ENCODE data around the gene UCN. TPM values are rescaled to one million over a fixed set of nuclear protein-coding genes. Genes with fewer than 3 reads are reported as not detected.
"Not testable (repeated sequence)": the region's sequence is repeated elsewhere in the genome, so short reads cannot be mapped to it uniquely, and the experiment has no call there.

UCN gene
- total and polyA plus RNA-seq, 2 donors (not counting 3 experiments of a cell fraction or from before 2014, with no cell fraction given) = 0.75 to 1.2 TPM

DNA sequence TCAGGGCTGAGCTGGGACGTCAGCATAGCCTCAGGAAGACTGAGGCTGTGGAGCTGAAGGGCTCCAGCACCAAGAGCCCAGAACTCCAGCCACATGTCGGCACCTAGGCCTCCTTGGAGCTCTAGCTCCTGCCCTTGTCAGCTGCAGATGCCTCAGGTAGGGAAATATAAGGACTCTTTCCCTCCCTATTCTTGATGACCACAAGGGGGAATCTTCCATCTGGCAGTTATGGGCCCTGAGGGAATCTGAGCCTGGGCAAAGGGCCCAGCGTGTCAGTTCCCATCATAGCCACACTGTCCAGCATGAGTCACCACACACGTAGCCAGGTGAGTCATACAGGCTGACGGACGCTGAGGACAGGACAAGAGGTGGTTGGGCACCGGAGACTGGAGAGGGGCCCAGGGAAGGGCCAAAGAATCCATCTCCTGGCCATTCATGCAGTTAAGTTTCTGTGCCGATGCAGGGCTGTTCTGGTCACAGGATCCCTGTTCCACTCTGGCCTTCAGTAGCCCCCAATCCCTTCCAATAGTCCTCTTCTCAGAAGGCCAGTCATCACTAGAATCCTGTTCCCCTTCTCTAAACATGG lies 12.8 kb upstream of the UCN start:
- no TSS peak for BruUV-seq (replicated peaks)
- CTCF ChIA-PET = interaction anchor here (0.8 to 1.3 kb wide), 6 partner anchors 9 to 362 kb away, joined by 3 to 7 read pairs (median 4); no protein-coding TSS in a partner anchor
- peaks cover 0 to 3% of the 10 kb centered on the region in 2 experiments for H3K36me3 ChIP-seq (ENCODE audit: control insufficient read depth in 2 of 2, extremely low read depth in 1 of 2, insufficient read depth in 2 of 2, low read length in 2 of 2)
- H3K27ac ChIP-seq (ENCODE audit: insufficient read depth, low read depth, low read length) = peak overlapping the region; percentile 47
- no peak overlapping the region for H3K4me3 ChIP-seq (replicated peaks in 1 of 3; ENCODE audit: insufficient read depth in 1 of 3, low read depth in 1 of 3, low read length in 3 of 3)
- H3K9me1 ChIP-seq (replicated peaks; ENCODE audit: control insufficient read depth, extremely low read depth, insufficient read depth, low read length) = no peaks in the 10 kb centered on the region
- no peaks in the 10 kb centered on the region for H3K27me3 ChIP-seq (ENCODE audit: control insufficient read depth in 2 of 2, insufficient read depth in 2 of 2, low read length in 2 of 2)
- DNase-seq (ENCODE audit: low read depth, low spot score) (peak; percentile 91), FAIRE-seq (peak; percentile 76)
- H4K20me1 ChIP-seq (replicated peaks; ENCODE audit: control insufficient read depth, extremely low read depth, insufficient read depth, low read length) = no peaks in the 10 kb centered on the region
- intact Hi-C loops (cut with micrococcal nuclease) = no loop called here
- dilution Hi-C loops (cut with MboI; ENCODE audit: extremely low pct_ligation_motif_present, low sequenced_read_pairs) = no loop called here
- H3K79me2 ChIP-seq (ENCODE audit: control insufficient read depth, insufficient read depth, low read length) = peaks cover 8% of the 10 kb centered on the region
- no peak overlapping the region for H3K9ac ChIP-seq (replicated peaks; ENCODE audit: extremely low read depth, insufficient read depth, low read length)
- peak overlapping the region; percentile 96 for H3K4me2 ChIP-seq (ENCODE audit: insufficient read depth, low read length)
- no peaks in the 10 kb centered on the region for H3K9me3 ChIP-seq (replicated peaks; ENCODE audit: control insufficient read depth, insufficient read depth, low read length)
- H2AFZ ChIP-seq (ENCODE audit: low read depth, low read length) = no peak overlapping the region
- H3K4me1 ChIP-seq (ENCODE audit: control insufficient read depth, extremely low read depth, insufficient read depth, low read length) = peaks cover 26% of the 10 kb centered on the region
- TF ChIP-seq JUN (IDR thresholded peaks at IDR 0.05; ENCODE audit: borderline replicate concordance, insufficient read depth, insufficient read length, low read depth) = peak; percentile 97
- no peak for TF ChIP-seq GATA2 (IDR thresholded peaks at IDR 0.05; ENCODE audit: insufficient read depth, insufficient read length, low read depth, low read length)
- TF ChIP-seq MYC (IDR thresholded peaks at IDR 0.05; ENCODE audit: low read depth, low read length) = no peak
- TF ChIP-seq POLR2AphosphoS5 (IDR thresholded peaks at IDR 0.05; ENCODE audit: insufficient read depth, low read depth, low read length) = peak; percentile 64
- TF ChIP-seq, protein P1, sequence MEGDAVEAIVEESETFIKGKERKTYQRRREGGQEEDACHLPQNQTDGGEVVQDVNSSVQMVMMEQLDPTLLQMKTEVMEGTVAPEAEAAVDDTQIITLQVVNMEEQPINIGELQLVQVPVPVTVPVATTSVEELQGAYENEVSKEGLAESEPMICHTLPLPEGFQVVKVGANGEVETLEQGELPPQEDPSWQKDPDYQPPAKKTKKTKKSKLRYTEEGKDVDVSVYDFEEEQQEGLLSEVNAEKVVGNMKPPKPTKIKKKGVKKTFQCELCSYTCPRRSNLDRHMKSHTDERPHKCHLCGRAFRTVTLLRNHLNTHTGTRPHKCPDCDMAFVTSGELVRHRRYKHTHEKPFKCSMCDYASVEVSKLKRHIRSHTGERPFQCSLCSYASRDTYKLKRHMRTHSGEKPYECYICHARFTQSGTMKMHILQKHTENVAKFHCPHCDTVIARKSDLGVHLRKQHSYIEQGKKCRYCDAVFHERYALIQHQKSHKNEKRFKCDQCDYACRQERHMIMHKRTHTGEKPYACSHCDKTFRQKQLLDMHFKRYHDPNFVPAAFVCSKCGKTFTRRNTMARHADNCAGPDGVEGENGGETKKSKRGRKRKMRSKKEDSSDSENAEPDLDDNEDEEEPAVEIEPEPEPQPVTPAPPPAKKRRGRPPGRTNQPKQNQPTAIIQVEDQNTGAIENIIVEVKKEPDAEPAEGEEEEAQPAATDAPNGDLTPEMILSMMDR (IDR thresholded peaks at IDR 0.05; ENCODE audit: extremely low read depth in 1 of 2, insufficient read depth in 1 of 2, low read depth in 1 of 2, low read length in 2 of 2) = peak; percentile 49 to 57
- peak; percentile 98 for TF ChIP-seq FOS (IDR thresholded peaks at IDR 0.05; ENCODE audit: borderline replicate concordance, insufficient read depth, low read length)
- no peak for TF ChIP-seq POLR2A (IDR thresholded peaks at IDR 0.05; ENCODE audit: low read depth, low read length)
- TF ChIP-seq, protein P2, sequence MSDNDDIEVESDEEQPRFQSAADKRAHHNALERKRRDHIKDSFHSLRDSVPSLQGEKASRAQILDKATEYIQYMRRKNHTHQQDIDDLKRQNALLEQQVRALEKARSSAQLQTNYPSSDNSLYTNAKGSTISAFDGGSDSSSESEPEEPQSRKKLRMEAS (IDR thresholded peaks at IDR 0.05; ENCODE audit: insufficient read depth, insufficient read length) = no peak
- POLR2A ChIA-PET = no interaction called here

DNA sequence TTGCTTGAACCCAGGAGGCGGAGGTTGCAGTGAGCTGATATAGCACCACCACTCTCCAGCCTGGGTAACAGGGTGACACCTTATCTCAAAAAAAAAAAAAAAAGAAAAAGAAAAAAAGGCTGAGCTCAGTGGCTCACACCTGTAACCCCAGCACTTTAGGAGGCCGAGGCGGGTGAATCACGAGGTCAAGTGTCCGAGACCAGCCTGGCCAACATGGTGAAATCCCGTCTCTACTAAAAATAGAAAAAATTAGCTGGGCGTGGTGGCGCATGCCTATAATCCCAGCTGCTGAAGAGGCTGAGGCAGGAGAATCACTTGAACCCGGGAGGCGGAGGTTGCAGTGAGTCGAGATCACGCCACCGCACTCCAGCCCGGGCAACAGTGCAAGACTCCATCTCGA lies 11.6 kb upstream of the UCN start:
- dilution Hi-C loops (cut with MboI; ENCODE audit: extremely low pct_ligation_motif_present, low sequenced_read_pairs); DNase-seq (ENCODE audit: low read depth, low spot score); H3K9me3 ChIP-seq (replicated peaks; ENCODE audit: control insufficient read depth, insufficient read depth, low read length); BruUV-seq (replicated peaks); H3K4me3 ChIP-seq (replicated peaks in 1 of 3; ENCODE audit: insufficient read depth in 1 of 3, low read depth in 1 of 3, low read length in 3 of 3); H3K27me3 ChIP-seq (ENCODE audit: control insufficient read depth in 2 of 2, insufficient read depth in 2 of 2, low read length in 2 of 2); H3K9me1 ChIP-seq (replicated peaks; ENCODE audit: control insufficient read depth, extremely low read depth, insufficient read depth, low read length); H4K20me1 ChIP-seq (replicated peaks; ENCODE audit: control insufficient read depth, extremely low read depth, insufficient read depth, low read length); H3K36me3 ChIP-seq (ENCODE audit: control insufficient read depth in 2 of 2, extremely low read depth in 1 of 2, insufficient read depth in 2 of 2, low read length in 2 of 2); H3K27ac ChIP-seq (ENCODE audit: insufficient read depth, low read depth, low read length); H3K9ac ChIP-seq (replicated peaks; ENCODE audit: extremely low read depth, insufficient read depth, low read length); H3K79me2 ChIP-seq (ENCODE audit: control insufficient read depth, insufficient read depth, low read length); H2AFZ ChIP-seq (ENCODE audit: low read depth, low read length); H3K4me2 ChIP-seq (ENCODE audit: insufficient read depth, low read length); intact Hi-C loops (cut with micrococcal nuclease): not testable (repeated sequence)
- ChIA-PET CTCF (interaction anchor here (1.3 kb wide), 1 partner anchor 49 kb away, joined by 6 read pairs; no protein-coding TSS in a partner anchor), POLR2A (interaction anchor here (0.7 kb wide), 1 partner anchor 109 kb away, joined by 5 read pairs; the partner anchor contains the start of gene NRBP1)
- peak; percentile 15 for FAIRE-seq
- peaks cover 26% of the 10 kb centered on the region for H3K4me1 ChIP-seq (ENCODE audit: control insufficient read depth, extremely low read depth, insufficient read depth, low read length)

Measured in endothelial cell of umbilical vein (primary cell).